ENCODE measurements around the gene MORN4. TPM values are rescaled to one million over a fixed set of nuclear protein-coding genes. Genes with fewer than 3 reads are reported as not detected.

The MORN4 gene
- total and polyA plus RNA-seq, 7 experiments from 2014 or later, result 0.78 to 5.9 (median 1.5) TPM

GRCh38 chr10:97673736-97674525, 40.6 kb upstream of the MORN4 start:
- H3K4me3 ChIP-seq (ENCODE audit: low read length), result no peak overlapping the region
- H3K9me3 ChIP-seq (ENCODE audit: control insufficient read depth in 2 of 3, low read length in 3 of 3), result no peaks in the 10 kb centered on the region
- no peaks in the 10 kb centered on the region for H3K4me1 ChIP-seq (ENCODE audit: control insufficient read depth in 2 of 2, insufficient read depth in 2 of 2, low read length in 2 of 2)
- intact Hi-C loops (cut with micrococcal nuclease), result no loop called here
- H3K4me1 Mint-ChIP-seq, result peaks cover 0 to 16% (median 0%) of the 10 kb centered on the region in 7 donors
- DNase-seq (no peak), ATAC-seq (no peak)
- H3K9me3 Mint-ChIP-seq, result no peaks in the 10 kb centered on the region
- POLR2A ChIA-PET, result interaction anchor here (0.8 kb wide), 1 partner anchor 63 kb away, joined by 4 read pairs; the partner anchor contains the start of gene ZFYVE27
- no peak overlapping the region for H3K27ac ChIP-seq (ENCODE audit: low read depth, low read length)
- no peak overlapping the region for H3K4me3 Mint-ChIP-seq
- peaks cover 0 to 40% (median 5%) of the 10 kb centered on the region in 3 experiments for H3K36me3 ChIP-seq (ENCODE audit: control insufficient read depth in 2 of 3, insufficient read depth in 3 of 3, low read length in 3 of 3)
- CTCF ChIA-PET, result interaction anchor here (1.7 to 7.9 kb wide), 2 partner anchors 13 to 59 kb away, joined by 5 to 90 read pairs; partner anchors contain the start of genes AVPI1 and ZFYVE27
- no peaks in the 10 kb centered on the region for H3K27me3 ChIP-seq (ENCODE audit: control insufficient read depth in 2 of 2, insufficient read depth in 2 of 2, low read length in 2 of 2)
- H3K27me3 Mint-ChIP-seq, result no peaks in the 10 kb centered on the region
- peaks cover 0 to 34% (median 3%) of the 10 kb centered on the region in 5 donors for H3K36me3 Mint-ChIP-seq
- no peak overlapping the region for H3K27ac Mint-ChIP-seq

DNA sequence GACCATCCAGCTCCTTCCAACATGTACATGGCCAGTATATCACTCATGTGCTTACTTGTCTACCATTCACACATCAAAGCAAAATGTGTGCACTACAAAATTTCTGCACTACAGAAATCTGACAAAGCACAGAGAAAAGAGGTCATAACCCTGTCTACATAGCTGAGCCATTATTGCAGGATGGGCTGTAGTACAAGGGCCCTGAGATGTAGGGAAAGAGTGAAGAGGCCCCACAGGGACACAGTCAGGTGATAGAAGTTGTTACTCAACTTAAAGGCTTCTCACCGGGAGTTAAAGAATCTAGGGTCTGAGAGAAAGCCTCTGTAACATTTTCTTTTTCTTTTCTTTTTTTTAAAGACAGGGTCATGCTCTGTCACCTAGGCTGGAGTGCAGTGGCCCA, 36.3 kb upstream of the MORN4 start:
- POLR2A ChIA-PET, result interaction anchor here (1.9 kb wide), 1 partner anchor 67 kb away, joined by 5 read pairs; the partner anchor contains the start of gene ZFYVE27
- H3K9me3 Mint-ChIP-seq, result no peaks in the 10 kb centered on the region
- Histone ChIP-seq H3K36me3 (ENCODE audit: control insufficient read depth in 2 of 3, insufficient read depth in 3 of 3, low read length in 3 of 3) (peaks cover 0 to 45% (median 11%) of the 10 kb centered on the region in 3 experiments), H3K4me1 (ENCODE audit: control insufficient read depth in 2 of 2, insufficient read depth in 2 of 2, low read length in 2 of 2) (no peaks in the 10 kb centered on the region), H3K27ac (ENCODE audit: low read depth, low read length) (no peak overlapping the region), H3K9me3 (ENCODE audit: control insufficient read depth in 2 of 3, low read length in 3 of 3) (no peaks in the 10 kb centered on the region), H3K4me3 (ENCODE audit: low read length) (no peak overlapping the region), H3K27me3 (ENCODE audit: control insufficient read depth in 2 of 2, insufficient read depth in 2 of 2, low read length in 2 of 2) (no peaks in the 10 kb centered on the region)
- H3K36me3 Mint-ChIP-seq, result peaks cover under 1 to 44% (median 10%) of the 10 kb centered on the region in 5 donors
- H3K4me1 Mint-ChIP-seq, result peaks cover 0 to 9% (median 0%) of the 10 kb centered on the region in 7 donors
- no peaks in the 10 kb centered on the region for H3K27me3 Mint-ChIP-seq
- no peak for DNase-seq
- intact Hi-C loops (cut with micrococcal nuclease), result no loop called here
- H3K27ac Mint-ChIP-seq, result no peak overlapping the region
- H3K4me3 Mint-ChIP-seq, result no peak overlapping the region
- CTCF ChIA-PET, result interaction anchor here (1.1 kb wide), 2 partner anchors 32 to 63 kb away, joined by 3 read pairs; no protein-coding TSS in a partner anchor
- ATAC-seq, result no peak

DNA sequence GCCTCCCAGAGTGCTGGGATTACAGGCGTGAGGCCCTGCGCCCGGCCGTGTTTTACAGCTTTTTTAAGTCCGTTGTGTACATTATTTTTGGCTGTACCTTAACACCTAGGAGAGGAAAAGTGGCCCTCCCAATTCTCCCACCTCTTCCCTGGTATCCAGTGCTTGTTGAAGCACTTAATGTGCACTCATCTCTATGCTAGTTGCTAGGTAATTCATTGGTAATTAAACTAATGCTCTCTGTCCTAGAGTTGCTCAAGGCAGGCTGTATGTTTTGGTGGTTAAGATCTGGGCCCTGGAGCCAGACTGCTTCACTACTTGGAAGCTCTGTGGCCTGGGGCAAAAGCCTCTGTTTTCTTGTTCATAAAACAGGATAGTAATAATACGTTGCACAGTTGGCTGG, 34.2 kb upstream of the MORN4 start:
- no peaks in the 10 kb centered on the region for H3K27me3 ChIP-seq (ENCODE audit: control insufficient read depth in 2 of 2, insufficient read depth in 2 of 2, low read length in 2 of 2)
- H3K27me3 Mint-ChIP-seq, result no peaks in the 10 kb centered on the region
- ChIA-PET CTCF (interaction anchor here (0.6 kb wide), 1 partner anchor 75 kb away, joined by 5 read pairs; no protein-coding TSS in a partner anchor), POLR2A (interaction anchor here (0.6 kb wide), 1 partner anchor 20 kb away, joined by 3 read pairs; the partner anchor contains the start of gene AVPI1)
- no peaks in the 10 kb centered on the region for H3K4me1 ChIP-seq (ENCODE audit: control insufficient read depth in 2 of 2, insufficient read depth in 2 of 2, low read length in 2 of 2)
- ATAC-seq, result no peak
- peaks cover 6 to 45% (median 6%) of the 10 kb centered on the region in 3 experiments for H3K36me3 ChIP-seq (ENCODE audit: control insufficient read depth in 2 of 3, insufficient read depth in 3 of 3, low read length in 3 of 3)
- DNase-seq, result no peak
- H3K4me3 ChIP-seq (ENCODE audit: low read length), result no peak overlapping the region
- no peak overlapping the region for H3K27ac ChIP-seq (ENCODE audit: low read depth, low read length)
- peaks cover 0 to 2% (median 0%) of the 10 kb centered on the region in 7 donors for H3K4me1 Mint-ChIP-seq
- no peak overlapping the region for H3K4me3 Mint-ChIP-seq
- H3K9me3 Mint-ChIP-seq, result no peaks in the 10 kb centered on the region
- H3K36me3 Mint-ChIP-seq, result peaks cover 6 to 46% (median 18%) of the 10 kb centered on the region in 5 donors
- H3K27ac Mint-ChIP-seq, result peak overlapping the region in 4 of 9 donors; percentile 9 to 43 (median 14)
- intact Hi-C loops (cut with micrococcal nuclease), result no loop called here
- H3K9me3 ChIP-seq (ENCODE audit: control insufficient read depth in 2 of 3, low read length in 3 of 3), result no peaks in the 10 kb centered on the region

DNA sequence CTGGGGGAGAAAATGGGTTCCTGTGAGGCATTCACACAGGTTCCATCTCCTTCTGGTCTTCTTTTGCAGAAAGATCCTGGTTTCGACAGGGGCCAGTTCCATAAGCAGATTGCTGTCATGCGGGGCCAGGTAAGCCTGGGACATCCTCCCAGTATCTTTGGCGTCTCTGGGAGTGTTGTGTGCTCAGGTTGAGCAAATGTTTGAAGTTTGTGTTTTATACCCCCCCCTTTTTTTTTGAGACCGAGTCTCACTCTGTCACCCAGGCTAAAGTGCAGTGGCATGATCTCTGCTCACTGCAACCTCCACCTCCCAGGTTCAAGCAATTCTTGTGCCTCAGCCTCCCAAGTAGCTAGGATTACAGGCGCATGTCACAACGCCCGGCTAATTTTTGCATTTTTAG, 33.7 kb upstream of the MORN4 start:
- H3K4me3 Mint-ChIP-seq, result no peak overlapping the region
- Histone ChIP-seq H3K9me3 (ENCODE audit: control insufficient read depth in 2 of 3, low read length in 3 of 3) (no peaks in the 10 kb centered on the region), H3K4me3 (ENCODE audit: low read length) (no peak overlapping the region), H3K27ac (ENCODE audit: low read depth, low read length) (no peak overlapping the region), H3K36me3 (ENCODE audit: control insufficient read depth in 2 of 3, insufficient read depth in 3 of 3, low read length in 3 of 3) (peaks cover 6 to 49% (median 6%) of the 10 kb centered on the region in 3 experiments), H3K4me1 (ENCODE audit: control insufficient read depth in 2 of 2, insufficient read depth in 2 of 2, low read length in 2 of 2) (no peaks in the 10 kb centered on the region), H3K27me3 (ENCODE audit: control insufficient read depth in 2 of 2, insufficient read depth in 2 of 2, low read length in 2 of 2) (no peaks in the 10 kb centered on the region)
- H3K4me1 Mint-ChIP-seq, result peaks cover 0 to 2% (median 0%) of the 10 kb centered on the region in 7 donors
- intact Hi-C loops (cut with micrococcal nuclease), result no loop called here
- ChIA-PET POLR2A (interaction anchor here (0.6 to 0.9 kb wide), 2 partner anchors 20 to 70 kb away, joined by 3 read pairs; partner anchors contain the start of genes AVPI1 and ZFYVE27), CTCF (no interaction called here)
- ATAC-seq, result no peak
- no peaks in the 10 kb centered on the region for H3K27me3 Mint-ChIP-seq
- H3K27ac Mint-ChIP-seq, result no peak overlapping the region
- H3K9me3 Mint-ChIP-seq, result no peaks in the 10 kb centered on the region
- no peak for DNase-seq
- H3K36me3 Mint-ChIP-seq, result peaks cover 6 to 46% (median 23%) of the 10 kb centered on the region in 5 donors

DNA sequence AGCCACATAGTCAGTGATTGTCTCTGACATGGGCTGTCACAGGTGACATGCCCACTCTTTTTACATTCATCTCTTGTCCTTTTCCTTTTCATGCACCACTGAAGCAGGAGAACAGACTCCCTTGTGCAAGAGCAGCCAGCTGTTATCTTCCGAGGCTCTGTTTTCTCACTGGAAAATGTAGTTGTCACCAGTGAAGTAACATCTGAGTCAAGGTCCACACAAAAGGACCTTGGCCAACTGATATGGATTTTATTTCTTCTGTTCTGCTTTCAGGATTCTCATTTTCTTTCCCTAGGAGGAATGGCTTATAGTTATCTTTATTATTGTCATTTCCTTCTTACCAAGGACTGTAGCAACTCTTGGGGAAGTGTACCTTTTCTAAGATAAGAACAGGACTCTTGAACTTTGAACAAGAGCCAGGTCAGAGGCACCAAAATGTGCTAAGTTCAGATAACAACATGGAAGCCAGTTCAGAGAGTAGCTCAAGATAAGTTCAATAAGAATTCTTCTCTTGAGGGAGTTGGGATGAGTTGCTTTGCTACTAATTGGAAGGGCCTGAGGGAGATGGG, 31.1 kb upstream of the MORN4 start:
- Mint-ChIP-seq H3K4me1 (peaks cover 0 to 2% (median 0%) of the 10 kb centered on the region in 7 donors), H3K36me3 (peaks cover 6 to 36% (median 26%) of the 10 kb centered on the region in 5 donors), H3K27ac (no peak overlapping the region), H3K4me3 (no peak overlapping the region), H3K27me3 (no peaks in the 10 kb centered on the region), H3K9me3 (no peaks in the 10 kb centered on the region)
- POLR2A ChIA-PET, result interaction anchor here (0.7 kb wide), 1 partner anchor 61 kb away, joined by 3 read pairs; no protein-coding TSS in a partner anchor
- intact Hi-C loops (cut with micrococcal nuclease), result no loop called here
- CTCF ChIA-PET, result no interaction called here
- no peaks in the 10 kb centered on the region for H3K4me1 ChIP-seq (ENCODE audit: control insufficient read depth in 2 of 2, insufficient read depth in 2 of 2, low read length in 2 of 2)
- no peaks in the 10 kb centered on the region for H3K9me3 ChIP-seq (ENCODE audit: control insufficient read depth in 2 of 3, low read length in 3 of 3)
- no peaks in the 10 kb centered on the region for H3K27me3 ChIP-seq (ENCODE audit: control insufficient read depth in 2 of 2, insufficient read depth in 2 of 2, low read length in 2 of 2)
- H3K27ac ChIP-seq (ENCODE audit: low read depth, low read length), result no peak overlapping the region
- H3K4me3 ChIP-seq (ENCODE audit: low read length), result no peak overlapping the region
- ATAC-seq (no peak), DNase-seq (no peak)
- H3K36me3 ChIP-seq (ENCODE audit: control insufficient read depth in 2 of 3, insufficient read depth in 3 of 3, low read length in 3 of 3), result peaks cover 6 to 51% (median 6%) of the 10 kb centered on the region in 3 experiments

GRCh38 chr10:97659589-97659988, 26.3 kb upstream of the MORN4 start:
- no peak overlapping the region for H3K4me3 Mint-ChIP-seq
- no peaks in the 10 kb centered on the region for H3K9me3 Mint-ChIP-seq
- Histone ChIP-seq H3K27me3 (ENCODE audit: control insufficient read depth in 2 of 2, insufficient read depth in 2 of 2, low read length in 2 of 2) (no peaks in the 10 kb centered on the region), H3K36me3 (ENCODE audit: control insufficient read depth in 2 of 3, insufficient read depth in 3 of 3, low read length in 3 of 3) (peaks cover 0 to 51% (median 6%) of the 10 kb centered on the region in 3 experiments), H3K4me1 (ENCODE audit: control insufficient read depth in 2 of 2, insufficient read depth in 2 of 2, low read length in 2 of 2) (no peaks in the 10 kb centered on the region), H3K9me3 (ENCODE audit: control insufficient read depth in 2 of 3, low read length in 3 of 3) (no peaks in the 10 kb centered on the region), H3K4me3 (ENCODE audit: low read length) (no peak overlapping the region), H3K27ac (ENCODE audit: low read depth, low read length) (no peak overlapping the region)
- DNase-seq (no peak), ATAC-seq (no peak)
- no peak overlapping the region for H3K27ac Mint-ChIP-seq
- CTCF ChIA-PET, result no interaction called here
- POLR2A ChIA-PET, result interaction anchor here (0.5 kb wide), 1 partner anchor 24 kb away, joined by 3 read pairs; no protein-coding TSS in a partner anchor
- peaks cover 8 to 41% (median 23%) of the 10 kb centered on the region in 5 donors for H3K36me3 Mint-ChIP-seq
- H3K4me1 Mint-ChIP-seq, result peaks cover 0 to 2% (median 0%) of the 10 kb centered on the region in 7 donors
- intact Hi-C loops (cut with micrococcal nuclease), result no loop called here
- H3K27me3 Mint-ChIP-seq, result no peaks in the 10 kb centered on the region

Data from naive thymus-derived CD4-positive, alpha-beta T cell (primary cell).